ENCODE data around the gene ARHGEF19. TPM values are rescaled to one million over a fixed set of nuclear protein-coding genes. Genes with fewer than 3 reads are reported as not detected.

The ARHGEF19 gene
- total and polyA plus RNA-seq, 9 of the 15 experiments (the other 6 are each of a cell fraction or from before 2014, with no cell fraction given), result 0.73 to 21.0 (median 5.2) TPM

GRCh38 chr1:16243936-16244649, 31.6 kb upstream of the ARHGEF19 start (continued):
- TF ChIP-seq ZFP91 (CRISPR knock-in tag; IDR thresholded peaks at IDR 0.05) (peak; percentile 33; the same call in 1 of the 2 replicates), SOX6 (IDR thresholded peaks at IDR 0.05) (0 out of 2 replicates have a peak, but pooled peaks have one; percentile 42), MAFK (IDR thresholded peaks at IDR 0.05; ENCODE audit: low read length) (peak; percentile 17; the same call in 1 of the 2 replicates), RBM39 (optimal IDR thresholded peaks at IDR 0.05; ENCODE audit: low read depth, low read length) (no peak), BRD9 (IDR thresholded peaks at IDR 0.05; ENCODE audit: low read depth, partially characterized antibody) (peak; percentile 30), SETDB1 (IDR thresholded peaks at IDR 0.05; ENCODE audit: low read length) (no peak), POLR2AphosphoS2 (IDR thresholded peaks at IDR 0.05; ENCODE audit: low read length) (peak; percentile 76; the same call in 1 of the 2 replicates), STAG1 (CRISPR knock-in tag; IDR thresholded peaks at IDR 0.05; ENCODE audit: borderline replicate concordance) (peak; percentile 62; the same call in 1 of the 2 replicates), TRIM25 (IDR thresholded peaks at IDR 0.05; ENCODE audit: borderline replicate concordance) (peak; percentile 93), KLF16 (IDR thresholded peaks at IDR 0.05) (peak; percentile 60; the same call in 1 of the 2 replicates), TEAD4 (IDR thresholded peaks at IDR 0.05; ENCODE audit: low read length) (peak; percentile 23; the same call in 1 of the 2 replicates), TEAD4 (CRISPR knock-in tag; IDR thresholded peaks at IDR 0.05; ENCODE audit: borderline replicate concordance) (no peak), JUND (IDR thresholded peaks at IDR 0.05; ENCODE audit: borderline replicate concordance, low read depth, low read length) (peak; percentile 37; the same call in 1 of the 2 replicates), JUND (tag; IDR thresholded peaks at IDR 0.05; ENCODE audit: borderline replicate concordance, low read depth, low read length) (no peak; the same call in 2 of the 3 replicates), ILK (tag; IDR thresholded peaks at IDR 0.05; ENCODE audit: borderline replicate concordance, low read depth) (no peak), ARID2 (IDR thresholded peaks at IDR 0.05) (peak; percentile 74), JUNB (CRISPR knock-in tag; conservative IDR thresholded peaks at IDR 0.05) (0 out of 2 replicates have a peak, but pooled peaks have one; percentile 21), BHLHE40 (IDR thresholded peaks at IDR 0.05; ENCODE audit: low read length) (peak; percentile 3; the same call in 1 of the 2 replicates), ATF7 (IDR thresholded peaks at IDR 0.05) (0 out of 2 replicates have a peak, but pooled peaks have one; percentile 19), FOSL1 (tag; conservative IDR thresholded peaks at IDR 0.05) (no peak)
- TF ChIP-seq, protein P1, sequence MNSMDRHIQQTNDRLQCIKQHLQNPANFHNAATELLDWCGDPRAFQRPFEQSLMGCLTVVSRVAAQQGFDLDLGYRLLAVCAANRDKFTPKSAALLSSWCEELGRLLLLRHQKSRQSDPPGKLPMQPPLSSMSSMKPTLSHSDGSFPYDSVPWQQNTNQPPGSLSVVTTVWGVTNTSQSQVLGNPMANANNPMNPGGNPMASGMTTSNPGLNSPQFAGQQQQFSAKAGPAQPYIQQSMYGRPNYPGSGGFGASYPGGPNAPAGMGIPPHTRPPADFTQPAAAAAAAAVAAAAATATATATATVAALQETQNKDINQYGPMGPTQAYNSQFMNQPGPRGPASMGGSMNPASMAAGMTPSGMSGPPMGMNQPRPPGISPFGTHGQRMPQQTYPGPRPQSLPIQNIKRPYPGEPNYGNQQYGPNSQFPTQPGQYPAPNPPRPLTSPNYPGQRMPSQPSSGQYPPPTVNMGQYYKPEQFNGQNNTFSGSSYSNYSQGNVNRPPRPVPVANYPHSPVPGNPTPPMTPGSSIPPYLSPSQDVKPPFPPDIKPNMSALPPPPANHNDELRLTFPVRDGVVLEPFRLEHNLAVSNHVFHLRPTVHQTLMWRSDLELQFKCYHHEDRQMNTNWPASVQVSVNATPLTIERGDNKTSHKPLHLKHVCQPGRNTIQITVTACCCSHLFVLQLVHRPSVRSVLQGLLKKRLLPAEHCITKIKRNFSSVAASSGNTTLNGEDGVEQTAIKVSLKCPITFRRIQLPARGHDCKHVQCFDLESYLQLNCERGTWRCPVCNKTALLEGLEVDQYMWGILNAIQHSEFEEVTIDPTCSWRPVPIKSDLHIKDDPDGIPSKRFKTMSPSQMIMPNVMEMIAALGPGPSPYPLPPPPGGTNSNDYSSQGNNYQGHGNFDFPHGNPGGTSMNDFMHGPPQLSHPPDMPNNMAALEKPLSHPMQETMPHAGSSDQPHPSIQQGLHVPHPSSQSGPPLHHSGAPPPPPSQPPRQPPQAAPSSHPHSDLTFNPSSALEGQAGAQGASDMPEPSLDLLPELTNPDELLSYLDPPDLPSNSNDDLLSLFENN (IDR thresholded peaks at IDR 0.05; ENCODE audit: low read depth in 2 of 2, low read length in 2 of 2), result peak in 1 of 2 experiments; percentile 19; a peak in 1 of 4 replicates

Data from K562 (cell line).